H9 (cell line): ENCODE results near the gene PDE4B. TPM values are rescaled to one million over a fixed set of nuclear protein-coding genes. Genes with fewer than 3 reads are reported as not detected.

Experiments used
- DNase-seq: peaks from one replicate; pipeline ENCODE4 v3.0.0-alpha.2; 2017
- H2AFZ ChIP-seq: one replicate; pipeline ENCODE4 v1.6.1; 2013; ENCODE audit warnings: mild to moderate bottlenecking, low read length, control low read depth, moderate library complexity
- H2AK5ac ChIP-seq: 2 replicates; pipeline ENCODE4 v1.6.1; 2013; ENCODE audit warnings: low read length, control low read depth, mixed read lengths; ENCODE audit not compliant: insufficient read length
- H2BK120ac ChIP-seq: one replicate; pipeline ENCODE4 v1.6.1; 2013; ENCODE audit warnings: low read depth, mild to moderate bottlenecking, low read length, control low read depth, inconsistent platforms; ENCODE audit not compliant: poor library complexity, severe bottlenecking
- H2BK12ac ChIP-seq: 2 replicates; pipeline ENCODE4 v1.6.1; 2013; ENCODE audit warnings: low read length, control low read depth, mixed read lengths, low read depth; ENCODE audit not compliant: insufficient read length
- H2BK15ac ChIP-seq: 2 replicates; pipeline ENCODE4 v1.6.1; 2013; ENCODE audit warnings: low read depth, low read length, control low read depth
- H2BK20ac ChIP-seq: one replicate; pipeline ENCODE4 v1.6.1; 2013; ENCODE audit warnings: low read depth, mild to moderate bottlenecking, low read length, control low read depth, inconsistent platforms; ENCODE audit not compliant: poor library complexity, severe bottlenecking
- H2BK5ac ChIP-seq: 2 replicates; pipeline ENCODE4 v1.6.1; 2013; ENCODE audit warnings: low read length, control low read depth, mixed read lengths; ENCODE audit not compliant: insufficient read length
- H3K14ac ChIP-seq: 2 replicates; pipeline ENCODE4 v1.6.1; 2013; ENCODE audit warnings: low read length, control low read depth; ENCODE audit not compliant: insufficient read depth
- H3K18ac ChIP-seq: 2 replicates; pipeline ENCODE4 v1.6.1; 2013; ENCODE audit warnings: low read depth, mild to moderate bottlenecking, mixed read lengths, low read length, control low read depth; ENCODE audit not compliant: insufficient read length
- H3K23ac ChIP-seq: 2 replicates; pipeline ENCODE4 v1.6.1; 2013; ENCODE audit warnings: low read length, control low read depth, mixed read lengths, low read depth; ENCODE audit not compliant: insufficient read length
- H3K23me2 ChIP-seq: 2 replicates; pipeline ENCODE4 v1.6.1; 2013; ENCODE audit warnings: low read depth, mild to moderate bottlenecking, mixed read lengths, low read length, control low read depth; ENCODE audit not compliant: insufficient read length, poor library complexity, severe bottlenecking
- H3K27ac ChIP-seq: 2 replicates; pipeline ENCODE4 v1.5.1; 2013; ENCODE audit warnings: low read length, control low read depth, mixed read lengths, low read depth; ENCODE audit not compliant: insufficient read length
- H3K27me3 ChIP-seq: 2 replicates; pipeline ENCODE4 v1.6.1; 2013; ENCODE audit warnings: low read length, control low read depth, inconsistent platforms; ENCODE audit not compliant: insufficient read depth
- H3K4ac ChIP-seq: 2 replicates; pipeline ENCODE4 v1.6.1; 2013; ENCODE audit warnings: low read depth, mild to moderate bottlenecking, control low read depth, inconsistent platforms, low read length, moderate library complexity
- H3K4me1 ChIP-seq: 2 replicates; pipeline ENCODE4 v1.6.1; 2013; ENCODE audit warnings: low read length, control low read depth, inconsistent platforms; ENCODE audit not compliant: insufficient read depth
- H3K4me2 ChIP-seq: 2 replicates; pipeline ENCODE4 v1.6.1; 2013; ENCODE audit warnings: low read length, control low read depth, mixed read lengths; ENCODE audit not compliant: insufficient read length, insufficient read depth
- H3K56ac ChIP-seq: 2 replicates; pipeline ENCODE4 v1.6.1; 2013; ENCODE audit warnings: low read depth, mild to moderate bottlenecking, mixed read lengths, low read length, control low read depth; ENCODE audit not compliant: insufficient read length
- H3K79me1 ChIP-seq: 2 replicates; pipeline ENCODE4 v1.6.1; 2013; ENCODE audit warnings: low read depth, mild to moderate bottlenecking, moderate library complexity, low read length, control low read depth, inconsistent platforms; ENCODE audit not compliant: insufficient read depth, poor library complexity, severe bottlenecking
- H3K79me2 ChIP-seq: 2 replicates; pipeline ENCODE4 v1.6.1; 2013; ENCODE audit warnings: low read length, control low read depth, inconsistent platforms; ENCODE audit not compliant: insufficient read depth
- H3K9ac ChIP-seq: 2 replicates; pipeline ENCODE4 v1.6.1; 2013; ENCODE audit warnings: low read length, control low read depth, mixed read lengths; ENCODE audit not compliant: insufficient read length; ENCODE audit errors: extremely low read depth
- H3K9me3 ChIP-seq: one replicate; pipeline ENCODE4 v1.6.1; 2013; ENCODE audit warnings: low read depth, low read length, inconsistent platforms; ENCODE audit not compliant: control insufficient read depth
- H3T11ph ChIP-seq: one replicate; pipeline ENCODE4 v1.6.1; 2013; ENCODE audit warnings: mild to moderate bottlenecking, low read length, control low read depth, inconsistent platforms
- H4K20me1 ChIP-seq: one replicate; pipeline ENCODE4 v1.6.1; 2013; ENCODE audit not compliant: control insufficient read depth, insufficient read length, insufficient read depth
- H4K5ac ChIP-seq: 2 replicates; pipeline ENCODE4 v1.6.1; 2013; ENCODE audit warnings: low read depth, mild to moderate bottlenecking, mixed read lengths, low read length, control low read depth; ENCODE audit not compliant: insufficient read length
- H4K8ac ChIP-seq: replicated peaks from 2 replicates; pipeline ENCODE4 v1.6.1; 2013; ENCODE audit warnings: low read length, control low read depth, mixed read lengths, low read depth; ENCODE audit not compliant: insufficient read length
- H4K91ac ChIP-seq: 2 replicates; pipeline ENCODE4 v1.6.1; 2013; ENCODE audit warnings: low read depth, mild to moderate bottlenecking, moderate library complexity, mixed read lengths, low read length, control low read depth; ENCODE audit not compliant: insufficient read length
- H3K27ac Mint-ChIP-seq, 3 experiments: 2 replicates in 2 of 3; 3 replicates in 1 of 3; pipeline ENCODE4 v1.8.0; 2020 to 2021; ENCODE audit warnings: mixed read lengths in 3 of 3, mild to moderate bottlenecking in 1 of 3, moderate library complexity in 1 of 3
- H3K27me3 Mint-ChIP-seq: 2 replicates; pipeline ENCODE4 v1.8.0; 2021; ENCODE audit warnings: low read depth, mild to moderate bottlenecking, moderate library complexity, mixed read lengths
- H3K36me3 Mint-ChIP-seq, 3 experiments: 2 replicates in 2 of 3; 3 replicates in 1 of 3; pipeline ENCODE4 v1.8.0; 2020 to 2021; ENCODE audit warnings: low read depth in 3 of 3, mixed read lengths in 3 of 3; ENCODE audit not compliant: insufficient read depth in 1 of 3
- H3K4me1 Mint-ChIP-seq, 2 experiments: 2 replicates each; pipeline ENCODE4 v1.8.0; 2020; ENCODE audit warnings: mixed read lengths in 2 of 2
- H3K4me3 Mint-ChIP-seq, 2 experiments: 2 replicates in 1 of 2; 3 replicates in 1 of 2; pipeline ENCODE4 v1.8.0; 2020 to 2021; ENCODE audit warnings: mild to moderate bottlenecking in 2 of 2, mixed read lengths in 2 of 2, moderate library complexity in 1 of 2
- H3K9me3 Mint-ChIP-seq, 2 experiments: 2 replicates in 1 of 2; 3 replicates in 1 of 2; pipeline ENCODE4 v1.8.0; 2020; ENCODE audit warnings: mild to moderate bottlenecking in 2 of 2, mixed read lengths in 2 of 2, moderate library complexity in 1 of 2
- WGBS: extraction: QIAGEN DNeasy Blood & Tissue Kit; methylation state at CpG from one replicate; pipeline ENCODE4 v1.1.7; 2013; ENCODE audit warnings: missing lambda C conversion rate, low lambda C conversion rate, mixed read lengths; ENCODE audit not compliant: insufficient read length; ENCODE audit errors: extremely low coverage; 5-methylcytosine and 5-hydroxymethylcytosine counted together
- total RNA-seq: library from RNA; stranded (reverse); gene quantifications from 2 replicates; pipeline ENCODE4 v1.2.1, GENCODE V29; 2021
- TF ChIP-seq, protein P1 (sequence below): fragments of 200-600 bp; sonication (generic); conservative IDR thresholded peaks from 3 replicates; pipeline ENCODE4 v1.8.0; 2021; ENCODE audit warnings: antibody characterized with exemption, mild to moderate bottlenecking

The PDE4B gene
- total RNA-seq, 1 experiment from 2014 or later = 19.8 TPM

GRCh38 chr1:66243548-66244130 is 450.9 kb downstream of the PDE4B start:
- Histone ChIP-seq H3T11ph (no peak overlapping the region), H3K14ac (no peak overlapping the region), H3K4me2 (no peak overlapping the region), H4K20me1 (no peaks in the 10 kb centered on the region), H3K18ac (no peak overlapping the region), H3K23ac (no peak overlapping the region), H3K4ac (no peak overlapping the region), H2BK20ac (no peak overlapping the region), H3K9me3 (no peaks in the 10 kb centered on the region), H2BK120ac (no peak overlapping the region), H2AFZ (no peak overlapping the region), H2BK12ac (no peak overlapping the region), H2BK15ac (no peak overlapping the region), H3K4me1 (no peaks in the 10 kb centered on the region), H2AK5ac (no peak overlapping the region), H3K56ac (no peak overlapping the region), H3K27ac (no peak overlapping the region), H3K9ac (no peak overlapping the region), H4K5ac (no peak overlapping the region), H4K91ac (no peak overlapping the region), H3K23me2 (no peaks in the 10 kb centered on the region), H3K79me1 (no peaks in the 10 kb centered on the region), H3K79me2 (no peaks in the 10 kb centered on the region), H4K8ac (no peak overlapping the region), H3K27me3 (no peaks in the 10 kb centered on the region), H2BK5ac (no peak overlapping the region)
- no peak overlapping the region for H3K4me3 Mint-ChIP-seq
- no peak overlapping the region for H3K27ac Mint-ChIP-seq
- TF ChIP-seq, protein P1, sequence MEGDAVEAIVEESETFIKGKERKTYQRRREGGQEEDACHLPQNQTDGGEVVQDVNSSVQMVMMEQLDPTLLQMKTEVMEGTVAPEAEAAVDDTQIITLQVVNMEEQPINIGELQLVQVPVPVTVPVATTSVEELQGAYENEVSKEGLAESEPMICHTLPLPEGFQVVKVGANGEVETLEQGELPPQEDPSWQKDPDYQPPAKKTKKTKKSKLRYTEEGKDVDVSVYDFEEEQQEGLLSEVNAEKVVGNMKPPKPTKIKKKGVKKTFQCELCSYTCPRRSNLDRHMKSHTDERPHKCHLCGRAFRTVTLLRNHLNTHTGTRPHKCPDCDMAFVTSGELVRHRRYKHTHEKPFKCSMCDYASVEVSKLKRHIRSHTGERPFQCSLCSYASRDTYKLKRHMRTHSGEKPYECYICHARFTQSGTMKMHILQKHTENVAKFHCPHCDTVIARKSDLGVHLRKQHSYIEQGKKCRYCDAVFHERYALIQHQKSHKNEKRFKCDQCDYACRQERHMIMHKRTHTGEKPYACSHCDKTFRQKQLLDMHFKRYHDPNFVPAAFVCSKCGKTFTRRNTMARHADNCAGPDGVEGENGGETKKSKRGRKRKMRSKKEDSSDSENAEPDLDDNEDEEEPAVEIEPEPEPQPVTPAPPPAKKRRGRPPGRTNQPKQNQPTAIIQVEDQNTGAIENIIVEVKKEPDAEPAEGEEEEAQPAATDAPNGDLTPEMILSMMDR = no peak
- H3K27me3 Mint-ChIP-seq = no peaks in the 10 kb centered on the region
- no peaks in the 10 kb centered on the region for H3K9me3 Mint-ChIP-seq
- no peak for DNase-seq
- WGBS = no CpG with 5 or more reads among the region's 2 CpGs
- H3K36me3 Mint-ChIP-seq = no peaks in the 10 kb centered on the region
- no peaks in the 10 kb centered on the region for H3K4me1 Mint-ChIP-seq
